A673 (cell line): ENCODE results near the gene CNGA4.

Experiments
- CTCF ChIP-seq: fragments of 300-800, 200-600 bp; sonication (generic); conservative IDR thresholded peaks from 2 replicates; pipeline ENCODE4 v1.5.1; 2017; ENCODE audit warnings: low read depth, mild to moderate bottlenecking, antibody characterized with exemption, low read length, moderate library complexity, mixed read lengths
- EZH2 ChIP-seq: fragments of 200-600 bp; sonication (generic); IDR thresholded peaks from 2 replicates; pipeline ENCODE4 v1.6.1; 2017; ENCODE audit warnings: borderline replicate concordance, low read depth, mild to moderate bottlenecking, mixed read lengths, antibody characterized with exemption, low read length; ENCODE audit not compliant: poor library complexity, severe bottlenecking

- TF ChIP-seq CTCF (no peak), EZH2 (no peak)
Observed at GRCh38 chr11:6240781-6241180, 1.9 kb downstream of the CNGA4 start.
